SK-N-MC (cell line): ENCODE results near the gene EPHX1.

Source experiments
- EZH2 ChIP-seq: fragments of 200-600 bp; sonication (generic); IDR thresholded peaks from one replicate; pipeline ENCODE4 v1.6.1; 2017; ENCODE audit warnings: antibody characterized with exemption
- POLR2AphosphoS5 ChIP-seq: IDR thresholded peaks from 2 replicates; pipeline ENCODE4 v1.6.1; 2012; ENCODE audit warnings: mild to moderate bottlenecking, low read depth, low read length, borderline replicate concordance

DNA sequence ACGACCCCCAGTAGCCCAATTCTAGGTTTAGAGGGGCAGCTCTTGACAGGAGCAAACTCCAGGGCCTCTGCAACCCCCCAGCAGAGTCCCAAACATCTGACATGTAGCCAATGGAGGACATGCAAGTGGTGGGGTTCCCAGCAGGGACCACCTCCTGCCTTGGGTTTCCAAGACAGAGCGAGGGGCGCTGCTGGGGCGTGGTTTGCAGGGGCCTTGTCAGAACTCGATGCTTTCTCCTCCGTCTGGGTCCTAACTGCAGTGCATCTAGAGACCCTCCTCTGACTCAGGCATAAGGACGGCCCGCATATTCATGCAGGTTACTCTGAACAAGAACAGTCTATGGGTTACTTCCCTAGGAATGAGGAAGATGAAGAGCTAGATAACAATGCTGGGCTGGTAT is 17.2 kb downstream of the EPHX1 start:
- TF ChIP-seq EZH2: no peak
- no peak for TF ChIP-seq POLR2AphosphoS5
